Stimulated activated CD8-positive, alpha-beta memory T cell treated with anti-CD3 and anti-CD28 coated beads, Interleukin-2, amount 100 ng/mL, for 48 hours (primary cell): Measurements from ENCODE around the gene GRAMD4.
A peak's percentile ranks its signal among the peaks of the same experiment; 100 is the strongest.

Source experiments
- DNase-seq, 2 donors: peaks; one replicate each; pipeline ENCODE4 v3.0.0-alpha.2; 2020; ENCODE audit warnings: low read depth in 2 of 2

Gene GRAMD4

DNA sequence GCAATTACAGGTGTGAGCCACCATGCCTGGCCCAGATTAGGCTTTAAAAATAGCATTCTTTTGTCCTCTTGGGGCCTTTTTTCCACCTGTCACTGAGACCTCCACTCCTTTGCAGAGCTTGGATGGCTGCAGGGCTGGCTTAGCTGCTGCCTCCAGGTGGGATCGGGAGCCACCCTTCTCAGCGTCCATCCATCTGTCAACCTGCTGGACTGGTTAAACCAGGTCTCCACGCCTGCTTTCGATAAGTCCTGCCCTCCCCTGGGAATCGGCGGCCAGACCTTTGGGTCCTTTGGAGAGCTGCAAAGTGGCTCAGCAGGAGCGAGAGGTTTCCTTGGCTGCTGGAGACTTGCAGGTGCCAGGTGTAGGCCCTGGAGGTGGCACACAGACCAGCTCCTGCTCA lies 23.4 kb upstream of the GRAMD4 start:
- no peak for DNase-seq

DNA sequence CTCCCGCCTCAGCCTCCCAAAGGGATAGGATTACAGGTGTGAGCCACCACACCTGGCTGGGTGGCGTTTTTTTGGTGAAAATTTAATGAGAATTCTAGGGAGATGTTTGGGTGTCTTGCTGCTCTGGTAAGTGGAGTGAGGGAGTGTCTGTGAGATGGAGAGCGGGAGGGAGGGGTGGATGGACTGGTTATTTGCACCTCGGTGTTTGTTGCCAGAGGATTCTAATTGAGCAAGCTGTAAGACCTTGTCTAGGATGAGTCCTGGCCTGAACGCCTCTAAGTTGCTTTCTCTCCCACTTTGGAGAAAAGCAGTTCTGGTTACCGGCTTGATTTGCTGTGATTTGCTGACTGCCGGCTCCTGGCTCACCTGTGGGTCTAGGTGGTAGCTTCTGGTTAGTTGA lies 22.0 kb upstream of the GRAMD4 start:
- no peak for DNase-seq

DNA sequence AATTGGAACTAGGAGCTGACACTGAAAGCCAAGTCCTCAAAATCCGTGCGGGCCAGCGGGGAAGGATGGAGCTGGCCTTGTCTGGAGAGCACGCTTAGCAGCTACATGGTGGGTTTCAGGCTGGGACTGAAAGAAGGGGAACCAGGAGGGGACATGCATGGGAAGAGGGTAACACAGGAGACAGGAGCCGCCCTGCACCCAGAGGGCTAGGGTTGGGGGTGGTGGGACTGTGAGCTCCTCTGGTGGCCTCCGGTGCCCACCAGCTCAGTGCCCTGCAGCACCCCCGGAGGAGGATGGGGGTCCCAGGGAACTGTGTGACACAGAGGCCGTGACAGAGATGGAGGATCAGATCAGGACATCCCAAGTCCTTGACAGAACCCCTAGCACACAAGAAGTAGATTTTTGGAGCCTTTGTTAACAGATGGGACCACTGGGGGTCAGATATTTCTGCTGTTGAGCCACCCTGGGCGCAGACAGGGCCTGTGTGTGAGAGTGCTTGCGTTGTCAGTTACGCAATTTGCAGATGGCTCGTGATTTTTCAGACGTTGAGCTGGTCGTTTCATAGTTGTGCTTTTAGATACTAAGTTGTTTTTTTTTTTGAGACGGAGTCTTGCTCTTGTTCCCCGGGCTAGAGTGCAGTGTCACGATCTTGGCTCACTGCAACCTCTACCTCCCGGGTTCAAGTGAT lies 21.3 kb upstream of the GRAMD4 start:
- no peak for DNase-seq

DNA sequence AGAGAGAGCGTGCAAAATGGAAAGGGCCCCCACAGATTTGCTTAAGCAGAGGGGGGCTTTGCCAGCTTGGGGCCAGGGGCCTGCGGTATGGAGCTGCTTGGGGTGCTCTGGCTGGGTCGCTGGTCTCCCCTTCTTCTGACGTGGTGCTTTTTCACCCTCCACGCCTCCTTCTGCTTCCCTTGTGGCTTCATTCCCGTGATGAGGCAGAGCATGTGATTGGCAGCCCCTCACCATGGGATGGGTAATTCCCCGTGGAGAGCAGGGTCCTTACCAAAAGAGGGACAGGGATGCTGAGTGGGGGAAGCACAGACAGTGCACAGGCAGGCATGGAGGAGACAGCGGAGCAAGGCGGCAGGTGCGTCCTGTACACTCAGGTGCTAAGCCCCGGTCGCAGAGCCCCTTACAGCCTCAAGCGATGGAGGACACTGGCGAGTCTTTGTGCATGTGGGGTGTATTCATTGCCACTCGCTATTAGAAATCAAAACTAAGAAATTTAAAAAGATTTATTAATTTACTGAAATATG lies 19.9 kb upstream of the GRAMD4 start:
- no peak for DNase-seq

DNA sequence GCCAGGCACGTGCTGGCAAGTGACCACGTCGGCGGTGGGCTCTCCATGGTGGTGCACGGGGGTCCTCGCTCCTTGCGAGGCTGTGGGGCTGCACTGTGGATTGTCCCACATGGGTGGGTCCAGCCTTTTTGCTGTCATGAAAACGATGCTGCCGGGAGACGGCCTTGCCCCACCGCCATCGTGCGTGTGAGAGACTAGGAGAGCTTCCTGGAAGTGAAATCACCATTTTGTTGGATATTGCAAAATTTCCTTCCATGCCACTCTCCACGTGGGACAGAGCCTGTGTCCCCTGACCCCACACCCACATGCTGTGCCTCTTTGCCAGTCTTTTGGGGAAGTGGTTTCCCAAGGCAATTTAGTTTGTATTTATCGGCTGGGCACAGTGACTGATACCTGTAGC lies 18.2 kb upstream of the GRAMD4 start:
- no peak for DNase-seq

DNA sequence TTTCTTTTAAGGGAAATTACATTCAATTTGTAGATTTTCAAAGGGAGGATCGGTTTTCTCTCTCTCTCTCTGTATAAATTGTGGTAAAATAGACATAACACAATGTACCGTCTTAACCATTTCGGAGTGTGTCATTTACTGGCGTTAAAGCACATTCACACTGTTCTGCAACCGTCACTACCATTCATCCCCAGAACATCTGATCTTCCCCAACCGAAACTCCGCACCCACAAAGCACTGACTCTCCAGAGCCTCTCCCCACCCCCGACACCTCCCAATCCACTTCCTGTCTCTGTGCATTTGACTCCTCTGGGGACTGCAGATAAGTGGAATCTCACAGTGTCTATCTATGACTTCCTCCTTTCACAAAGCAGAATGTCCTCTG lies 15.9 kb upstream of the GRAMD4 start:
- DNase-seq: peak; percentile 54 to 71

DNA sequence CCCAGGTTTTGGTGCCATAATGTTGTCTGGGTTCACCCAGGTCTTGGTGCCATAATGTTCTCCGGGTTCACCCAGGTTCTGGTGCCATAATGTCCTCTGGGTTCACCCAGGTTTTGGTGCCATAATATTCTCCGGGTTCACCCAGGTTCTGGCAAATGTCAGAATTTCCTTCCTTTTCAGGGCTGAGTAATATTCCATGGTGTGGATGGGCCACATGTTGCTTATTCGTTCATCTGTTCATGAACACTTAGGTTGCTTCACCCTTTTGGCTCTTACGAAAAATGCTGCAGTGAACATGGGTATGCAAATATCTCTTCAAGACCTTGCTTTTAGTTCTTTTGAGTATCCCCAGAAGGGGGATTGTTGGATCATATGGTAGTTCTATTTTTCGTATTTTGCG lies 15.1 kb upstream of the GRAMD4 start:
- DNase-seq: no peak

DNA sequence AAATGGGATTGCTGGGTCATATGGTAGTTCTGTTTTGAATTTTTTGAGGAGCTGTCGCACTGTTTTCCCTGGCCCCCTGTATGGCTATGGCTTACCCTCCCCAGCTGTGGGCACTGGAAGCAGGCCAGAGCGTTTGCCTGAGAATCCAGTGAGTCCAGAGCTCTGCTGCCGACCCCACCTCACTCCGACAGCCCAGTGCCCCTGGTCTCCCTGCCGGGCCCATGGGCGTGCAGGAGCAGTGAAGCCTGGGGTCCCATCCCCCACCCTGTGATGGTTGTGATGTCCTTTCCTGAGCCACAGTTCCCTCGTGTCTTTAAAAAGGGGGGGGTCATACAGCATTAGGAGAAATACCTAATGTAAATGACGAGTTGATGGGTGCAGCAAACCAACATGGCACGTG lies 13.3 kb upstream of the GRAMD4 start:
- no peak for DNase-seq

DNA sequence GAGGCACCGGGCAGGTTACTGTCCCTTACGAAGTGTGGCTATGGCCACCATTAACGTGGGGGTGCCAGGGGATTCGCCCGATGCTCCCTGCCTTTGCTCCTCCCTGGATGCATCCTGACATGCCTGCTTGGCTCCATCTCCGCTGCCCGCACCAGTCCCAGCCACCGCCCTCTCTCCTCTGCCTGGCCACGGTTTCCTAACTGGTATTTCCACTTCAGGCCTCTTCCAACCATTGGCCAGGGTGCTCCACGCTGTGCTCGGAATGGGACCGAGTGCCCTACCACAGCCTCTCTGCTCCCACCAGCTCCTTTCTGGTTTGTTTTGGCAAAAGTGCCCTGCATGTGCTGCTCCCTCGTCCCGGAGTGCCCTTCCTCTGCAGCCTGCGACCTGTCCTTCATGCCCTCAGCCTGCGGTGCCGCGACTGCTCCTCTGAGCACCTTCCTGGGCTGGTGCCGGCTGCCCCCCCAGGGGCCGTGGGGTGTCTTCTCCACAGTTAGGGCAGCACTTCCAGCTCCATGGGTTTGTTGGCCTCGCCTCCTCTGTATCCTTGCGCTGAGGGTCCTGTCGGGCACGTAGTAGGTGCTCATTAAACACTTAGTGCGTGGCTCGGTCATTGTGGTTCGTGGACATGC lies 12.6 kb upstream of the GRAMD4 start:
- DNase-seq: no peak

DNA sequence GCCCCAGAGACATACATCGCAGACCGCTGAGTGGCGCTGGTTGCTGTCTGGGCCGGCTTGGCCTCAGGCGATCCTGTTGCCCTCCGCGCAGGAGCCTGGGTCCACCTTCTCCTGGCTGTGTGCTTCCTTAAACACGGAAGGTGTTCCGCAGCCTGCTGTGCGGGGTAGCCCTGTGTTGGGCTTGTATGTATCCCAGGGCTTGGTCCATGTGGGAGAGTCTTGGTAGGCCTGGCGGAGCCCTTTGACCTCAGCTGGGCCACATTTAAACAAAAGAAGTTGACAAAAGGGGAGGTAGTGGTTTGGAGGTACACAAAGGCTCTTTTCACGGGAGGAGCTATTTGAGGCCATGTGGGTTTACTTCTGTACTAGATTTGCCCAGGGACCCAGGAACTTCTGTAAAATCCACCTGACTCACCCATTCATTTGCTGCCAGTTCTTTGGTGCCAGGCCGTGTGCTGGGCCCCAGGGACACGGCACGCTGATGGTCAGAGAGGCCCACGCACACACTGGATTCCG lies 11.0 kb upstream of the GRAMD4 start:
- no peak for DNase-seq

DNA sequence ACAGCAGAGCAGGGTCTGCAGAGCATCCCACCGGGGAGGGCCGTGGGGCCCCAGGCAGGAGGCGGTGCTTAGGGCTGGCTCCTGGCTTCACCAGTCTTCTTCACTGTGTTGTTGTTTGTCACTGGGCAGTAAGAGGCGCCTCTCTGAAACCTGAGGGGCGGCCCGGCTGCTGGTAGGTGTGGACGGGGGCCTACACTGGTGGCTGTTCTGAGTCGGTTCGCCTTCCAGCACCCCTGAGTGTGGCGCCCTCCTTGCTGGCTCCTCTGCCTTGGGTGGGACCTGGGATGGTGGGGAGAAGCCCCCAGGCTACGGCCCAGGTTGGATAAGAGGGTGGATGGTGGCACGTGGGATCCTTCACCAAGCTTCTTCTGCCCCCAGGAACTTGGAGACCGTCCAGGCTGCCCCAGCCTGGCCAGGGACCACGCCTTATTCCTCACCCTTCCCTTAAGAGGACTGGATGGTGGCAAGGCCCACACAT lies 10.4 kb upstream of the GRAMD4 start:
- no peak for DNase-seq

DNA sequence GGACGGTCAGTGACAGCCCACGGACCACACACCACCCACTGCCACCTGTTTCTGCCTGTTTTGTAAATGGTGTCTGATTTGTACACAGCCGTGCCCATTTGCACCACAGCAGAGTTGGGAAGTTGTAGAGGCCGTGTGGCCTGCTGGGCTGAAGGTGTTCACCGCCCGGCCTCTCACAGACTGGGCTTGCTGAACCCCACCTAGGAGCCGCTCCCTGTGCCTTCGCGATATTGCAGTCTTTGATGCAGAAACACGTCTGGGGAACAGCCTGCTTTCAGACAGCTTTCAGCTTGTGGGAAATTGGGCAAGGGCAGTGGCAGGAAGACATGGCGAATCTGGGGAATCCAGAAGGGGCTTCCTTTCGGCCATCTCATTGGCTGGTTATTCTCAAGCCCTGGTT lies 9.8 kb upstream of the GRAMD4 start:
- no peak for DNase-seq

DNA sequence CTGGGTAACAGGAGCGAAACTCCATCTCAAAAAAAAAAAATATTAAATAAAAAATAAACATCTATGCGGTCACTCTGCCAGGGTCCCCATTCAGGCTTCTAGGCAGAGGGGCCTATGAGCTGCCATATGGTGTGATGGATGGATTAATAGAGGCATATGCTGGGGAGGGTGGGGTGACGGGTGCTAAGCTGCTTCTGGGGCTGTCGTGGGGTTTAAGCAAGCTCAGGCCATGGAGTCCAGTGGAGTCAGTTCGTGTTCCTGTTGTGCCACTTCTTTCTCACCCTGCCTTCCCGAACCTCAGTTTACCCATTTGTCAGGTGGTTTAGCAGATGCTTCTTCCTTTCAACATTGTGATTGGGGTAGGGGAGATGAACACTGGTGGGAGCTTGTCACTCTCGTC lies 9.0 kb upstream of the GRAMD4 start:
- DNase-seq: no peak

DNA sequence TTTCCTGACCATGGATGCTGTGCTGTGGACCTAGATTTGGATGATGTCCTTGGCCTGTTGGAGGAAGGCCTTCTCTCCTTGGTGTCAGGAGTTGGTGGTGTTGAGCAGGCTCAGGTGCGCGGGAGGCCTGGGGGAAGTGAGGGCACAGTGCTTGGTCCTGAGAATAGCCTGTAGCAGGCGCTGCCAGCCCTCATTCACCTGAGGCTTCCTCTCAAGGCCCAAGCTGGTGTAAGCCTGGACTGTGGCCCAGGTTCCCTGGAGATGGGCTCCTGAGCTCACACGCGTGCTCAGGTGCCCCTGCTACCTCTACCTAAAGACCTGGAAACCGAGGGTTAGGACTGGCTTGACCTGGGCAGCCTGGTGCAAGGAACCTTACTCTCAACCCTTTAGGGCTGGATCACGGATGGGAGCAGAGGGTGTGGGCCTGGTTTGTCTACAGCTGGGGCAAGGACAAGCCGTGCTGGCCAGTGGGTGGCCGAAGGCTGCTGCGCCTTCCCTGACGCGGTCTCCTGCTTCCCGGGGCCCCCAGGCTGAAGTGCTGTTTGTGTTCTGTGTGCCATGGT lies 7.8 kb upstream of the GRAMD4 start:
- no peak for DNase-seq

DNA sequence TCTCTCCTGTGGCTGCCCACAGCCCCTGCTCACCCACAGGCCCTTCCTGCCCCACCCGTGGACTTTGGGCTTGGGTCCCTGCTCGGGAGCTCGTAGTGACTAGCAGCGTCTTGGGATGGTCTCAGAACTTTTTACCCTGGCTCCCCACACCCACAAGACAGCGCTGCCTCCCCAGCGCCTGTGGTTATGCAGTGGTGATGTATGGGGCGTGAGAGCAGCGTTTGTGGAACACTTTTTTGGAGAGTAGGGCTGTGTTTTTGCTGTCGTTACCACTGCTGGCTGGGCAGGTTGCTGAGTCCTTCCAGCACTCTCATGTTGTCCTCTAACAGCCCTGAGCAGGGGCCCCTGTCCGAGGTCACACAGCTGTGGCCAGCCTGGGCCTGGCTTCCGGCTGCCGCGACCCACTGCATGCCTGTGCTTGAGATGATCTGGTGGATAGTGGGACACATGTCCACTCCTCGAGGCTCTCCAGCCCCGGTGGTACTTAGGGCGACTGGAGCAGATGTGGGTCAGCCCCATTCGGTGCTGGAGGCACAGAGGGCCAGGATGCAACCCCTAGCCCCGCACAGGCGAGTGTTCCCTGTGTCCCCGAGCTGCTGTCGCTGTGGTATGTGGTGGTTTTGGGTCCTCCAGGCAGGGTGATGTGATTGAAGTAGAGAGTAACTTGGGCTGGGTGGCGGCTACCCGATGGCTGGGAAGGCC lies 7.1 kb upstream of the GRAMD4 start:
- no peak for DNase-seq

DNA sequence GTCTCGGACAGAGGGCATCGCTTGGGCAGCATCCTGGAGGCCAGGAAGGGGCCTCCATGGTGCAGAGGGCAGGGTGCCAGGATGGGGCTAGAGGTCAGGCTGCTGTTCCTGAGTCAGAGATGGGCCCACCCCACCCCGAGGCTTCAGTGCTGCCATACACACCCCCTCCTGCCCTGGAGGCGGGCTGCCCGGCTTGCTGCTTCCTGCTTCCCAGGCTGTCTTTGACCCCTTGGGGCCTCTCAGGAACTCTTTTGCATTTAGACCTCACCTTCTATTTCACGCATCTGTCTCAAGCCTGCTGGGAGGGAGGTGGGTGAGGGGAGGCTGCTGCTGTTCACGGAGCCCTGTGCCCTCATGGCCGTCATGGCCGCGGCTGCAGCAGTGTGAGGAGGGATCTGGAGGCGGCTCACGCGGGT lies 6.6 kb upstream of the GRAMD4 start:
- DNase-seq: no peak

DNA sequence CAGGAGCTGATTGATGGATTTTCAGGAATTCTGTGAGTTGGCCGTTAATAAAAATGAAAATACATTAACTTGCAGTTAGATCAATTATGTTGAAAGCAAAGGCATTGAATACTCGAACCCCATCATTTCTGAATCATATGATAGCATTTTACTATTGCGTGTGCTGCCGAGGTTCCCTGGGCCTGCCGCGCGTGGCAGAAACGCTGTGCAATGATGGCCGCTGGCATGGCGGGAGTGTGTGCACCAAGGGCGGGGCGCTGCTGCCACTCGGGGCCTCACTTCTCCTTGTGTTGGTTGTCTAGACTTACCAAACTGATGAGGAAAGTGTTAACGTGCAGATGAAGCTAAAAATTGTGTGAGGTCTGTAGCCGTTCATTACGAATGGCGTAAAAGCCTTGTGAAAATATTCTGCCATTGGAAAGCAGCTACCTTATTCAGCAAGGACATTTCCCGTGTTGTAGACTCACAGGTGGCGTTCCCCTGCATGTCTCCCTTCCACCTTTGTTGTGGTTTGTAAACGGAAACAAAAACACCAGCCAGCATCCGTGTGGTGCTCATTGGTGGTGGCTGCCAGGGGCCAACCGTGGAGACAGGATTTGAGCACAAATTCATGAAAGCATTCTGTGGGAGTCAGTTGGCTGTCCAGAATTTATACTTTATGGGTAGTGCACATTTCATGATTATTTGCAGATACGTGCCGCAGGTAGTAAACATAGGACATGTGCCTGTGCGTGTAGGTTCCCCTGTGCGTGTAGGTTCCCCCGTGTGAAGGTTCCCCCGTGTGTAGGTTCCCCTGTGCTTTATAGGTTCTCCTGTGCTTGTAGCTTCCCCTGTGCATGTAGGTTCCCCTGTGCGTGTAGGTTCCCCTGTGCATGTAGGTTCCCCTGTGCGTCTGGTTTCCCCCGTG lies 5.9 kb upstream of the GRAMD4 start:
- DNase-seq: peak in 1 of 2 donors; percentile 34

DNA sequence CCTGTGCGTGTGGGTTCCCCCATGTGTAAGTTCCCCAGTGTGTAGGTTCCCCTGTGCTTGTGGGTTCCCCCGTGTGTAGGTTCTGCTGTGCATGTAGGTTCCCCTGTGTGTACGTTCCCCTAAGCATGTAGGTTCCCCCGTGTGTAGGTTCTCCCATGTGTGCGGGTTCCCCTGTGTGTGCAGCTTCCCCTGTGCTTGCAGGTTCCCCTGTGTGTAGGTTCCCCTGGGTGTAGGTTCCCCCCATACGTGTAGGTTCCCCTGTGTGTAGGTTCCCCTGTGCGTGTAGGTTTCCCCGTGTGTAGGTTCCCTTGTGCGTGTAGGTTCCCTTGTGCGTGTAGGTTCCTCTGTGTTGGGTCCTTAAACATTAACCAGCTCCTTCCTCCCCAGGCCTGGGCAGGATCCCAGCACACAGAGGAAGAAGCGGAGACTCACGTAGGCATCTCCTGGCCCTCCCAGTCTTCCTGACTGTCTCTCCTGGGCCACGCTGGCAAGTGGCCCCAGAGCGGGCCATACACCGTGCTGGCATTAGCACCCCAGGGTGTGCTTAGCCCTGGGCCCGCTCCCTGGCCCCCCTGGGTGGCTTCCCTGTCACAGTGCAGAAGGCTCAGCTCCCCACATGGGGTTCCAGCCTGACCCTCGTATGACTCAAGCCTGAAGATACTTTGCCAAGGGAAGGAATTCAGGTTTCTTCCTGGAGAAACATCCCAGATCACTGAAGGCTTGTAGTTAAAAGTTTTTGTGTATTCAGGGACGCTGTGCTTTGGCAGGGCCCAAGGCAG lies 2.8 kb upstream of the GRAMD4 start:
- DNase-seq: no peak

DNA sequence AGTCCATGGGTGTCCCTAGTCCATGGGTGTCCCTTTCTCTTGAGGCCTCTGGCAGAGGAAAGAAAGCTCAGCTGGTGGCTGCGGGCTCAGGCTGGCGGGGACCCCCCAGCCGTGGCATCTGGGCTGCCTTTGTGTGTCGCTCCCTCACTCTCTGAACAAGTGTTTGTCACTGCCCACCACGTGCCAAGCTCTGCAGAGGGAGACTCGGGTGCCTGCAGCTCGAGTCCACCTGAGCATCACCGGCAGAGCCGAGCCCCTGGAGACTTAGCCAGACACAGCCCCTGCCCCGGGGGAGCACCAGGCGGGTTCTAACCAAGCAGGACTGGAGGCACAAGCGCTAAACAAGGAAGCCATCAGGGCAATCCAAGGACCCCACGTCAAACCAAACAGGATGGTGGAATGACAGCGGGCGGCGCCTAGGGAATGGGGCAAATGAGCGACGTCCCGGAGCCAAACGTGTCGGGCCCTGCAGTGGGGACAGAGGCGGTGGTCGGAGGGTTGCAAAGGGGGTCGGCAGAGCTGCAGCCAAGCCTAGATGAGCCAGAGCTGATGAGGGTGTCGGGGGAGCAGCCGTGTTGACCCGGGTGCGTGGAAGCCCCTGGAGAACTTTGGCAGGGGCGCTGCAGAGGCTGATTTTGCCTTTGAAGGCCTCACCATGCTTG lies 2.1 kb upstream of the GRAMD4 start:
- no peak for DNase-seq

DNA sequence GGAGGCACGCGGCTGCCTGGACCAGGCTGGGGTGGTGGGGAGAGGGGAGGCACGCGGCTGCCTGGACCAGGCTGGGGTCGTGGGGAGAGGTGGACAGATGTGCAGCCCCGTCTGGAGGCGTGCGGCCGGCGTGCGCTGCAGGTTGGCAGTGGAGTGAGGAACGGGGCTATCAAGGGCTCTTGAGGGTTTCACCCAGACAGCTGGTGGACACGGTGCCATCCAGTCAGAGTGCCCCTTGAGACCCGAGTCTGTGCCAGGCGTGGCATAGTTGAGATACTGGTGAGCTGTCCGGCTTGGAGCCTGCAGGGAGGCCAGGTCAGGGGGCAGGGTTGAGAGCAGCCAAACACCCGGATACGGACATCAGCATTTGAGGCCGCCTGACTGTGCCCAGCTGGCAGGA lies 1.5 kb upstream of the GRAMD4 start:
- DNase-seq: no peak
